Measurements from ENCODE around the gene PAK4. TPM values are rescaled to one million over a fixed set of nuclear protein-coding genes. Genes with fewer than 3 reads are reported as not detected.
"Not testable (repeated sequence)": the region's sequence is repeated elsewhere in the genome, so short reads cannot be mapped to it uniquely, and the experiment has no call there.

Gene PAK4
- total RNA-seq, 1 experiment from 2014 or later: 10.8 TPM

GRCh38 chr19:39130337-39131254 is 5.0 kb downstream of the PAK4 start:
- DNase-seq (ENCODE audit: low read depth): no peak

GRCh38 chr19:39131255-39131755 is 5.7 kb downstream of the PAK4 start:
- peak; percentile 26 for DNase-seq (ENCODE audit: low read depth)

- no peak for DNase-seq (ENCODE audit: low read depth)
Observed at GRCh38 chr19:39132344-39132969, 6.9 kb downstream of the PAK4 start.

- no peak for DNase-seq (ENCODE audit: low read depth)
Observed at GRCh38 chr19:39133431-39134270, 8.1 kb downstream of the PAK4 start.

- no peak for DNase-seq (ENCODE audit: low read depth)
Observed at GRCh38 chr19:39135701-39136100, 10.1 kb downstream of the PAK4 start.

- no peak for DNase-seq (ENCODE audit: low read depth)
Observed at GRCh38 chr19:39136225-39136940, 10.8 kb downstream of the PAK4 start.

GRCh38 chr19:39137131-39137530 is 11.5 kb downstream of the PAK4 start:
- no peak for DNase-seq (ENCODE audit: low read depth)

- no peak for DNase-seq (ENCODE audit: low read depth)
Observed at GRCh38 chr19:39138221-39139211, 12.9 kb downstream of the PAK4 start.

GRCh38 chr19:39139305-39139874 is 13.8 kb downstream of the PAK4 start:
- DNase-seq (ENCODE audit: low read depth): no peak

- DNase-seq (ENCODE audit: low read depth): no peak
Observed at GRCh38 chr19:39139971-39140453, 14.4 kb downstream of the PAK4 start.

- DNase-seq (ENCODE audit: low read depth): no peak
Observed at GRCh38 chr19:39140594-39140993, 15.0 kb downstream of the PAK4 start.

- DNase-seq (ENCODE audit: low read depth): no peak
Observed at GRCh38 chr19:39141929-39142328, 16.3 kb downstream of the PAK4 start.

GRCh38 chr19:39142630-39143029 is 17.0 kb downstream of the PAK4 start:
- DNase-seq (ENCODE audit: low read depth): no peak

GRCh38 chr19:39143757-39144289 is 18.2 kb downstream of the PAK4 start:
- not testable (repeated sequence) for DNase-seq (ENCODE audit: low read depth)

GRCh38 chr19:39144290-39145071 is 18.9 kb downstream of the PAK4 start:
- DNase-seq (ENCODE audit: low read depth): no peak

GRCh38 chr19:39145180-39145953 is 19.8 kb downstream of the PAK4 start:
- DNase-seq (ENCODE audit: low read depth): no peak

- DNase-seq (ENCODE audit: low read depth): no peak
Observed at GRCh38 chr19:39146091-39146490, 20.5 kb downstream of the PAK4 start.

All from LHCN-M2 (cell line).